Activated CD4-positive, alpha-beta T cell treated with anti-CD3 and anti-CD28 coated beads for 24 hours (primary cell): Measurements from ENCODE around the gene BBOF1.
"Not testable (repeated sequence)": the region's sequence is repeated elsewhere in the genome, so short reads cannot be mapped to it uniquely, and the experiment has no call there.

Experiments
- DNase-seq, 2 donors: peaks; one replicate each; pipeline ENCODE4 v3.0.0-alpha.2; 2020; ENCODE audit warnings: low read depth in 2 of 2

The BBOF1 gene

DNA sequence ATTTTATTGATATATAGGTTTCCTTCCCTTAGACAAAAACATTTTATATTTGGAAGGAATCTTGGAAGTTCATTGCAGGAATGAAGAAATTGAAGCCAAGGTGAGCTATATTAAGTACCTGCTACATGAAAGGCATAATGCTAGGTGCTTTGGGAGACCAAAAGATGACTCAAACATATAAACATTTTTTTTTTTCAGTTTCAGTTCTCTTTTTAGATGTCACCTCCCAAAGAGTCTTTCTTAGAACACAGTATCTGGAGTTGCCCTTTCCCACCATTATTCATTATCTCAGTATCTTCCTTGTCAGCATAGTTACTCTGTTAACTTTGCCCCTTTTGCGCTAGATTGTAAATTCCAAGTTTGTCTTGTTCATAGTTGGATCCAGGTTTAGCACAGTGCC is 66.7 kb downstream of the BBOF1 start:
- no peak for DNase-seq

DNA sequence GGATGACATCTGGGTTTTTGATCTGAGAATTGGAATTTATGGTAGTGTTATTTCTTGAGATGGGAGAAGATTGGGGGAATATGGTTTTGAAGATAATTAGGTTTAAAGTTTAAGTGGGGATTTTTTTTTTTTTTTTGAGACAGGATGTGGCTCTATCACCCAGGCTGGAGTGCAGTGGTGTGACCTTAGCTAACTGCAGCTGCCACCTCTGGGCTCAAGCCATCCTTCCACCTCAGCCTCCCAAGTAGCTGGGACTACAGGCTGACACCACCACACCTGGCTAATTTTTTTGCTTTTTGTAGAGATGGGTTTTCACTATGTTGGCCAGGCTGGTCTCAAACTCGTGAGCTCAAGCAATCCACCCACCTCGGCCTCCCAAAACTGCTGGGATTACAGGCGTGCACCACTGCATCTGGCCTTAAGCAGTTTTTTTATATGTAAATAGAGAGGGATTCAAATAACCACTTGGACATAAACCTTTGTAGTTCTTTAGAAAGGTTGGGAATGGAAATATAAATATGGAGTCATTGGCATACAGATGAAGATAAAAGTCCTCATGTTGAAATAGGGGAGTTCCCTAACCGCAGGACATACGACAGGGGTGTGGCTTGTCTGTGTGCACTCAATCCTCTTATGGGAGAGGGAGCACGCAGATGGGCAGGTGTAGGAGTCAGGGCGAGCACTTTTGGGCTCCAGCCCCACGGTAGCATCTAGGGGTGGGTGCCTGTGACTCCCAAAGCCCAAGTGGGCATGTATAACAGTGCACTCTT is 70.3 kb downstream of the BBOF1 start:
- DNase-seq: no peak

DNA sequence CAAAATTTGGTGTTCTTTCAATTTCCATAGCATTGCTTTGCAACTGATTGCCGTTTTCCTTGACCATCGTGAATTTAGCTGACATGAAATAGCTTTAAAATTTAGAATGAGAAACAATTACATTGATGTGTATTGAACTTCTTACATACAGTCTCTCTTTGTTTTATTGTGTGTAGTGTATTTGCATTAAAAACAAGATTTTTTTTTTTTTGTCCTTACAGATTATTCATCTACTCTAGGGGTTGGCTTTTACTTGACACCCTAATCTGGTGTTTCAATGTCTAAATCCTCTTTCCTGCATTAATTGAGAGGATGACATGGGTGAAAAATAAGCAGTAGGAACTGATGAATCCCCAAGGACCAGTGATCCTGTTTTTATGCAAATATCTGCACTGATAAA is 86.2 kb downstream of the BBOF1 start:
- DNase-seq: no peak

DNA sequence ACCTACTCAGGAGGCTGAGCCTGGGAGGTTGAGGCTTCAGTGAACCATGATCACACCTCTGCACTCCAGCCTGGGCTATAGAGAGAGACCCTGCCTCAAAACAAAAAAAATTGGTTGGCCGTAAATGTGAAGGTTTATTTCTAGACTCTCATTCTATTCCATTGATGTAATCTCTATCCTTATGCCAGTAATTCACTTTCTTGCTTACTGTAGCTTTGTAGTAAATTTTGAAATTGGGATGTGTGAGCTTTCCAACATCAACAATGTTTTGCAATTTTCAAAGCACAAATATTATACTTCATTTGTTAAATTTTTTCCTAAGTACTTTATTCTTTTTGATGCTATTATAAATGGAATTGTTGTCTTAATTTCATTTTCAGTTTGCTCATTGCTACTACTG is 90.2 kb downstream of the BBOF1 start:
- DNase-seq: no peak

DNA sequence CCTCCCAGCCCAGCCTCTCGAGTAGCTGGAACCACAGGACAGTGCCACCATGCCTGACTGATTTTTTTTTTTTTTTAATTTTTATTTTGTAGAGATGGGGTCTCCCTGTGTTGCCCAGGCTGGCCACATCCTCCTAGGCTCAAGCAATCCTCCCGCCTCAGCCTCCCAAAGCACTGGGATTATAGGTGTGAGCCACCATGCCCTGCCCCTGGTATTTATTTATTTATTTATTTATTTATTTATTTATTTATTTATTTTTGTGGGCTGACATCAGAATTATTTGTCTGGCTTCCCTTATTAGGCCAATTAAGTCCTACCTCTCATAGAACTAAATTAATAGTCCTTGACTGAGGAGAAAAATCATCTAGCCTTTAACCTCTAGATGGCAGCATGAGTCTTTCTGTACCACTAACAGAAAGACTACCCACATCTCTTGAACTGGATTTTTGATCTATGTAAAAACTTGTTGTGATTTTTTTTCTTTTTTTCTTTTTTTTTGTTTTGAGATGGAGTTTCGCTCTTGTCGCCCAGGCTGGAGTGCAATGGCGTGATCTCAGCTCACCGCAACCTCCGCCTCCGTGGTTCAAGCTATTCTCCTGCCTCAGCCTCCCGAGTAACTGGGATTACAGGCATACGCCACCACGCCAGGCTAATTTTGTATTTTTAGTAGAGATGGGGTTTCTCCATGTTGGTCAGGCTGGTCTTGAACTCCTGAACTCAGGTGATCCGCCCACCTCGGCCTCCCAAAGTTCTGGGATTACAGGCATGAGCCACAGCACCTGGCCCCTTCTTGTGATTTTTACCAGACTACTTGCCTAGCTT is 92.5 kb downstream of the BBOF1 start:
- DNase-seq: not testable (repeated sequence)
